ENCODE measurements around the gene MACF1.
"Not testable (repeated sequence)": the region's sequence is repeated elsewhere in the genome, so short reads cannot be mapped to it uniquely, and the experiment has no call there.

MACF1 gene

DNA sequence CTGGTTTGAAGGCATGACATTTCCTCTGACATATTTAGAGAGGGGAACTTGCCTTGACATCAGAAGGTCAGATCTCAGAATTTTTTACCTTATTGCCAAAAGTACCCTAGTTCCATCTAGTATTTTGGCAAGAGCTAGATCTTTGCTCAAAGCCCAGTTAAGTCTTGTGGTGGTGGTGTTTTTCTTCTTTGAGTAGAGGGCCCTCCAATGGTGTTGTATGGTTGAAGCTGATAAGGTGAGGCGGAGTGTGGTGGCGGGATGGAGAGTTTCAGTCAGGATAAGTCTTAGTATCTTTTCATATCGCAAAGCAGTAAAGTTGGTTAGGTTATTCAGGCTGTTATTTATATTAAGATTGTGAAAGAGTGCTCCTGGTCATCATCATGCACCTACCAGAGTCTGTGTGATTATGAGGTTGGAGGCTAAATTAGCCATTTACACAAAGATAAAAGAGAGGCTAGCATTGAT is 20.1 kb upstream of the MACF1 start:
- Histone ChIP-seq H3K4me1 (ENCODE audit: control insufficient read depth, insufficient read depth, low read length) (peaks cover 8% of the 10 kb centered on the region), H3K27me3 (ENCODE audit: control insufficient read depth, insufficient read depth, low read length) (no peaks in the 10 kb centered on the region), H3K27ac (ENCODE audit: low read depth, low read length) (peak overlapping the region; percentile 21), H3K36me3 (ENCODE audit: control insufficient read depth, insufficient read depth, low read length) (no peaks in the 10 kb centered on the region), H3K4me3 (ENCODE audit: low read length) (no peak overlapping the region), H3K9ac (ENCODE audit: low read length) (no peak overlapping the region)

DNA sequence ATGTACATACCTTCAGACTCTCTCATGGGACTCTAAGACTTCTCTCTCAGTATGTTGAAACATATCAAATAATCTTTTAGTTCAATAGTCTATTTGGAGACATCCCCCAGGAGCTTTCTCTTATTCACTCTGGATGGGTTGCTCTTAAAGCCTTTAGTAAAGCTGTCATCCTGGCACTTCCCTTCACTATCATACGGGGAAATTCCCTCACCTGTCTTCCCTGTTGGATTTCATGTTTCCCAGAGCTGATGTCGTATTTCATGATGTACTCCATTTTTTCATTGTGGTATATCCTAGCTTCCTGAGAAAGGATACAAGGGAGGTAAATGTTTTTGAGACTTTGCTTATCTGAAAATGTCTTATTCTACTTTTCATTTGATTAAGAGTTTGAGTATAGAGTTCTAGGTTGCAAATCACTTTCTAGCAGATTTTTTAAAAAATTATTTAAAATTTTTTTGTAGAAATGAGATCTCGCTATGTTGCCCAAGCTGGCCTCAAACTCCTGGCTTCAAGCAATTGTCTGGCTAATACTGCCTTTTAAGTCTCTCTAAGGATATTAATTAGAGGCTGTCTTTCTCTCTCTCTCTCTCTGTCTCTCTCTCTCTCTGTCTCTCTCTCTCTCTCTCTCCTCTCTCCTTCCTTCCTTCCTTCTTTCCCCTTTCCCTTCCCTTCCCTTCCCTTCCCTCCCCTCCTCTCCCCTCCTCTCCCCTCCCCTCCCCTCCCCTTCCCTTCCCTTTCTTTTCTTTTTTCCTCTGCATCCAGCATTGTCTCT is 17.0 kb upstream of the MACF1 start:
- Histone ChIP-seq H3K4me1 (ENCODE audit: control insufficient read depth, insufficient read depth, low read length) (peaks cover 22% of the 10 kb centered on the region), H3K9ac (ENCODE audit: low read length) (no peak overlapping the region), H3K27ac (ENCODE audit: low read depth, low read length) (no peak overlapping the region), H3K36me3 (ENCODE audit: control insufficient read depth, insufficient read depth, low read length) (no peaks in the 10 kb centered on the region), H3K4me3 (ENCODE audit: low read length) (no peak overlapping the region), H3K27me3 (ENCODE audit: control insufficient read depth, insufficient read depth, low read length) (no peaks in the 10 kb centered on the region)

DNA sequence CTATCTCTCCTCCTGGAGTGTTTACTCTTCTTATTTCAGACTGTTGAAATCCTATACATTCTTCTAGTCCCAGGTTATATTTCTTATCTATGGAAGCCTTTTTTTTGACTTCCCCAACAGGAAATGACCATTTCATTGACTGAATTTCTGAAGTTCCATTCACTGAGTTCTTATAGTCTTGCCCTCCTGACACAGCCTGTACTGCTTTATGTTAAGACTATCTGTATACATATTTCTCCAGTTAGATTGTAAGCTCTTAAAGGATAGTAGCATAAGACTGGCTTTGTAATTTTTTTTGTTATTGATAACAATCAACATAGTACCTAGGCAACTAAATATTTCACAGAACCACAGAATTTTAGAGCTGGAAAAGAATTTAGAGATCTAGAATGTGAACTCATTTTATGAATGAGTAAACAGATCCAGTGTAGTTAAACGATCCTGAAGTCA is 14.9 kb upstream of the MACF1 start:
- Histone ChIP-seq H3K4me1 (ENCODE audit: control insufficient read depth, insufficient read depth, low read length) (peaks cover 23% of the 10 kb centered on the region), H3K4me3 (ENCODE audit: low read length) (no peak overlapping the region), H3K9ac (ENCODE audit: low read length) (no peak overlapping the region), H3K27me3 (ENCODE audit: control insufficient read depth, insufficient read depth, low read length) (no peaks in the 10 kb centered on the region), H3K36me3 (ENCODE audit: control insufficient read depth, insufficient read depth, low read length) (no peaks in the 10 kb centered on the region), H3K27ac (ENCODE audit: low read depth, low read length) (peak overlapping the region; percentile 38)

DNA sequence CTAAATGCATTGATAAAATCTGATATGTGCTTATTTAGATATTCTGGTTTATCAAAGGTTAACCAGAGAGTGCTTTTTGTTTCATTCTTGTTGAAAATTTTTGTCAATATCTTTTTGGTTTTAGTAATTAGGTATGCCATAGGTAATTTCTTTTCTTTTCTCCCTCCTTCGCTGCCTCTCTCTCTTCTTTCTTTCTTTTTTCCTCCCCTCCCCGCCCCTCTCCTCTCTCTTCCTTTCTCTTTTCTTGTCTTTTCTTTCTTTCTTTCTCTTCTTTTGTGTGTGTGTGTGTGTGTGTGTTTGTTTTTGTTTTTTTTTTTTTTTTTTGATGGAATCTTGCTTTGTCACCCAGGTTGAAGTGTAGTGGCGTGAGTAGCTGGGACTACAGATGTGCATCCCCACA is 14.4 kb upstream of the MACF1 start:
- peaks cover 23% of the 10 kb centered on the region for H3K4me1 ChIP-seq (ENCODE audit: control insufficient read depth, insufficient read depth, low read length)
- H3K9ac ChIP-seq (ENCODE audit: low read length): no peak overlapping the region
- peak overlapping the region; percentile 87 for H3K27ac ChIP-seq (ENCODE audit: low read depth, low read length)
- H3K36me3 ChIP-seq (ENCODE audit: control insufficient read depth, insufficient read depth, low read length): no peaks in the 10 kb centered on the region
- H3K4me3 ChIP-seq (ENCODE audit: low read length): no peak overlapping the region
- no peaks in the 10 kb centered on the region for H3K27me3 ChIP-seq (ENCODE audit: control insufficient read depth, insufficient read depth, low read length)

DNA sequence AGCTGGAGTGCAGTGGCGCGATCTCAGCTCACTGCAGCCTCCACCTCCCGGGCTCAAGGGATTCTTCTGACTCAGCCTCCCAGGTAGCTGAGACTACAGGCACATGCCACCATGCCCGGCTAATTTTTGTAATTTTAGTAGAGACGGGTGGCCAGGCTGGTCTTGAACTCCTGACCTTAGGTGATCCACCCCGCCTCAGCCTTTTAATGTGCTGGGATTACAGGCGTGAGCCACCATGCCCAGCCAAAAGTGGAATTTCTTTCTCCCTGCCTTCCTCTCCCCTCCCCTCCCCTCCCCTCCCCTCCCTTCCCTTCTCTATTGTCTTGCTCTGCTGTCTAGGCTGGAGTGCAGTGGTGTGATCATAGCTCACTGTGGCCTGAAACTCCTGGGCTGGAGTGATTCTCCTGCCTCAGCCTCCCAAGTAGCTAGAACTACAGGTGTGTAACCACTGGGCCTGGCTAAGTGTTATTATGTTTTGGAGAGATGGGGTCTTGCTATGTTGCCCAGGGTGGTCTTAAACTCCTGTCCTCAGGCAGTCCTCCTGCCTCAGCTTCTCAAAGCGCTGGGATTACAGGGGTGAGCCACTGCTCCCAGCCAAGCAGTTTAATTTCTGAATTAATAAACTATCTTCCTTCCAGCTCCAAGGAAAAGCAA is 10.0 kb upstream of the MACF1 start:
- peaks cover 37% of the 10 kb centered on the region for H3K4me1 ChIP-seq (ENCODE audit: control insufficient read depth, insufficient read depth, low read length)
- H3K9ac ChIP-seq (ENCODE audit: low read length): no peak overlapping the region
- H3K27me3 ChIP-seq (ENCODE audit: control insufficient read depth, insufficient read depth, low read length): no peaks in the 10 kb centered on the region
- no peaks in the 10 kb centered on the region for H3K36me3 ChIP-seq (ENCODE audit: control insufficient read depth, insufficient read depth, low read length)
- no peak overlapping the region for H3K4me3 ChIP-seq (ENCODE audit: low read length)
- H3K27ac ChIP-seq (ENCODE audit: low read depth, low read length): peak overlapping the region; percentile 79

DNA sequence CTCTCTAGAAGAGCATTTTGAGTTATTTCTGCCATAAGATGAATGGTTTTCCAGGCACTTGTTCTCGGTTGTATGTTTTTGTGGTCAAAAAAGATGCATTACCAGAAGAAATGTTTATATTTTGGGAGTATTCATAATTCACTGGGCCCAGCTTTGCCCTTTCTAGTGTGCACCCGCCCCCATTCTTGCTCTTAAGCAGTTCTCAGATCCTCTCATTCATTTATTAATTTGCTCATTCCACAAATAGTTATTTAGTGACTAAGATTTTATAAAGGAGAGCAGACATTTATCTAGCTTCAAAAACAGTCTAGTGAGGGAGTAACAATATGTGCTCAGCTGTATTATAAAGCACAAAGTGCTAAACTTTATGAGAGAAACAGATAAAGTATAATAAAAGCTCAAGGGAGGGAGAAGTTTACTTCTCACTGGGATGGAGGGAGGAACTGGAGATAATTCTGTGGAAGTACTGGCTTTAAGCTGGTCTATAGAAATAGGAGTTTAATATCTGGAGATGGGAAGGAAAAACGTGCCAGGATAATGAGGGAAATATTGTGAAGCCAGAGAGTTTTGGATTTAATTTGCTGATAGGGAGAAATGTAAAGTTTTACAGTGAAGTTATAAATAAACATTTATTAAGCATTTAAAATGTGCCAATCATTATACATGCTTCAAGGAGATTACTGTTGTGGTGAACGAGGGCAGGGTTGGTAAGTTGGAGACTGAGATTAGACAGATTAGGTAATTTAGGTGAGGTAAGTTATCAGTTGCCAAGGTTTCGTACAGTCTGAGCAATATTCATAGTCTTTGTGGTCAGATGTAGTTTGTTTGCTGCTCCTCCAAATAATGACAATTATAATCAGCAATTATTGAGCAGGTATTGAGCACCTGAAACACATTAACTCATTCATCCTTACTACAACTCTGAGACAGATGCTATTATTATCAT is 9.1 kb upstream of the MACF1 start:
- no peak overlapping the region for H3K4me3 ChIP-seq (ENCODE audit: low read length)
- H3K4me1 ChIP-seq (ENCODE audit: control insufficient read depth, insufficient read depth, low read length): peaks cover 35% of the 10 kb centered on the region
- H3K36me3 ChIP-seq (ENCODE audit: control insufficient read depth, insufficient read depth, low read length): no peaks in the 10 kb centered on the region
- H3K27me3 ChIP-seq (ENCODE audit: control insufficient read depth, insufficient read depth, low read length): no peaks in the 10 kb centered on the region
- peak overlapping the region; percentile 79 for H3K27ac ChIP-seq (ENCODE audit: low read depth, low read length)
- H3K9ac ChIP-seq (ENCODE audit: low read length): no peak overlapping the region

DNA sequence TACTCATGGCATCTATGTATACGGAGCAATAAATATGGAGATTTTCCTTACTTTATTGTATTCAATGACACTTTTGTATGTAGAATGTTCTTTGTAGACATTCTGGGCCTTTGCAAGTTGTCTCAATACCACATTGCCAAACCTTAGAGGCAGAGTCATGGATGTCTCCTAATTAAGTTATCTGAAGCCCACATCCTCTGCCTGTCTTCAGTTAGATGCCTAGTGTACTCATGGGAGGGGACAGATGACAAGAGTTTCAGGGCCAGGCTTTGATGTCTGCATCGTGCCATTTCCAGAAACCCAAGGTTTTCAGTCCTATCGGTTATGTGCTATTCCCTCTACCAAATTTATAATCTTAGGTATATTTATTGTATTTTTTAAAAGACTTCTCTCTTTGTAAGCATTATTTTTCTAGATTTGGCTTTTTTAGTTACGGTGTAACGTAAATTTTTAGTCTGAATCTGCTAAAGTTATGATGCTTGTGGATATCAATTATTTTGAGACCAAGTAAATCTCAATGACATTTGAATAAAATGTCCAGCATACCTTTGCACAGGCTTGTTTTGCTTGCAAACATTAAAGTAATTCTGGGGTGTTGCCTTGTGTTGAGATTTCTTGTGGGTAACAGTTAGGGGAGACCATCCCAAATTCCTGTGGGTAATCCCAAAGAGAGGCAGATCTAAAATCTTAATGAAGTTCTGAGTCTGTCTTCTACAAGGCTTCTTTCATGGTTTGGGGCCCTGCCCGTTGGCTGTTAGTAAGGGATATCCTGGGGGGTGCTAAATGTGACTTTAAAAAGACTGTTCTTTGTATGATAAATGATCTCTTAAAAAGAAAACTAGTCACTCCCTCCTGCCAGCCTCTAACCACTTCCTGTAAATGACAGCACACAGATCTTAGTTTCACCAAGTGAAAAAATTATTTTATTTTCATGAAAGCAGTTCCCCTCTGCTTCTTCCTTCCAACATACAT is 8.0 kb upstream of the MACF1 start:
- no peaks in the 10 kb centered on the region for H3K36me3 ChIP-seq (ENCODE audit: control insufficient read depth, insufficient read depth, low read length)
- no peaks in the 10 kb centered on the region for H3K27me3 ChIP-seq (ENCODE audit: control insufficient read depth, insufficient read depth, low read length)
- H3K4me3 ChIP-seq (ENCODE audit: low read length): no peak overlapping the region
- H3K9ac ChIP-seq (ENCODE audit: low read length): no peak overlapping the region
- peak overlapping the region; percentile 77 for H3K27ac ChIP-seq (ENCODE audit: low read depth, low read length)
- peaks cover 28% of the 10 kb centered on the region for H3K4me1 ChIP-seq (ENCODE audit: control insufficient read depth, insufficient read depth, low read length)

DNA sequence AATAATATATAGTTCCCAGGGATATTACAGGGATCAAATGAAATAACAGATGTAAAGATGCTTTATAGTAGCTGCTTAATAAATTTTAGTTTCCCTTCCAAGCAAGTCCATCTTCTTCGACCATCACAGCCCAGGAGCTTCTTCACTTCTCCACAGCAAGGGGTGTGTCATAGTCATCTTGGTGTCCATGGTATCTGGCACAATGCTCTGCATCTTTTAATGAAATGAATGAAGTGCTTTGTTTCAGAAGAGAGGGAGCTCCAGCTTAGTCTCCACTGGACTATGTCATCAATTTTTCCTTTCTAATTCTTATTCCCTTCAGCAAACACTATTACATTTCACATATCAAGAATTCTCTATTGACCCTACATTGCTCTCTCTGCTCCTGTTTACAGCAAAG is 4.9 kb upstream of the MACF1 start:
- no peaks in the 10 kb centered on the region for H3K36me3 ChIP-seq (ENCODE audit: control insufficient read depth, insufficient read depth, low read length)
- H3K9ac ChIP-seq (ENCODE audit: low read length): no peak overlapping the region
- H3K27ac ChIP-seq (ENCODE audit: low read depth, low read length): no peak overlapping the region
- H3K4me3 ChIP-seq (ENCODE audit: low read length): no peak overlapping the region
- peaks cover 22% of the 10 kb centered on the region for H3K4me1 ChIP-seq (ENCODE audit: control insufficient read depth, insufficient read depth, low read length)
- no peaks in the 10 kb centered on the region for H3K27me3 ChIP-seq (ENCODE audit: control insufficient read depth, insufficient read depth, low read length)

DNA sequence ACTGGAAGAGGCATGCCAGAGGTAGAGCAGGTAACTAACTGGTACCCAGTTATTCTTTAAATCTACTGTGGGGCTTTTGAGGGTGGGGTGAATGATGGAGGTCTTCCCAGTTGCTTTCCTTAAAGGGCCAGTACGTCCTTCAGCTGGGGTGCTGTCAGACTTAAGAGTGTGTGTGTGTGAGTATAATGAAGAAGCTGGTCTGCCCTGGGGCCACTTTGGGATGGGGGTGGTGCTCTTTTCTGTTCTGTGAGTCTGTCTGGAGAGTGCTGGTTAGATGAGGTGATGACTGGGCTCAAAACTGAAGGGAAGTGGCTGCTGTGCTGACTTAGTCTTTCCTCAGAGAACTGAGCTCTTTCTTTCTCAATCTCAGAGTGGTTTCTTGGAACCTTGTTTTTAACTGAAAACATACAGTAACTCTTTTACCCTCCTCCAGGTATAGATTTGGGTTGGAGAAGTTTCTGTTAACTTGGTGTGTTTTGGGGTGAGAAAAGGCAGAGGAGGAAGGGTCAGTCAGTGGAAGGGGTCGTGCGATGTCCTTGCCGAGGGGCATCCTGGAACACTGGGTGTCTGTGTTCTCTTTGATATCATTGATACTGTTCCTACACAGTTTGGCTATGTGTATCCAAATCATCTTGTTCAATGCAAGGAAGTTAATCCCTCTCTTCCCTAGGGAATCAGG is 746 bp downstream of the MACF1 start:
- Histone ChIP-seq H3K4me3 (ENCODE audit: low read length) (peak overlapping the region; percentile 79), H3K9ac (ENCODE audit: low read length) (peak overlapping the region; percentile 66), H3K36me3 (ENCODE audit: control insufficient read depth, insufficient read depth, low read length) (no peaks in the 10 kb centered on the region), H3K27ac (ENCODE audit: low read depth, low read length) (peak overlapping the region; percentile 97), H3K27me3 (ENCODE audit: control insufficient read depth, insufficient read depth, low read length) (no peaks in the 10 kb centered on the region), H3K4me1 (ENCODE audit: control insufficient read depth, insufficient read depth, low read length) (peaks cover 15% of the 10 kb centered on the region)

DNA sequence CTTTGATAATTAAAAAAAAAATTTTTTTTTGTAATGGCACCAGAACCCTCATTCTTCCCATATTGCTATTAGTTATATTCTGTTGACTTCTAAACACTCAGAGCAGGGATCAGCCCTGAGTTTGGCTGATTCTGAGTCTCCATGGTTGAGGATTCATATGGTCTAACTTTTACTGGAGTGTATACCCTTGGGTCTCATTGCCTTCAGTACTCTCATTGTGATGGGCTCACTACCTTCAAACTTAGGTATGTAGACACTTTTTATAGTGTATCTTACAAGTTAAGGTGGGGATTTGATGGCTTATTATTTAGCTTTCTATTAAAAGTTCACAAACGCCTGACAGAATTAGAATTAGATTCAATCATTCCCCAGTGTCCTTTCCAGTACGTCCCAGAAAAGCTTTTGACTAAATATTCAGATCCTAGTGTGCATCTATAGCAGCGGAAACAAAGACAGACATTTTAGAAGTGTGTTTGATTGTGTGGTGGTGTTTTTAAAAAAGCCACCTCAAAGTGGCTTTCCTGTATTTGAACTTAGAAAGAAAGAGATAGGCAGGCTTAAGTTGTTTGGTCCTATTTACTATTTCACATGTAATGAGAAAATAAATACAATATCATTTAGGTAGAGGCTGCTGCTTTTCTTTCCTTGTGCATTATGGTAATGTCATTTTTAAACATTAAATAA is 1.4 kb downstream of the MACF1 start:
- peak overlapping the region; percentile 66 for H3K9ac ChIP-seq (ENCODE audit: low read length)
- H3K36me3 ChIP-seq (ENCODE audit: control insufficient read depth, insufficient read depth, low read length): no peaks in the 10 kb centered on the region
- H3K4me3 ChIP-seq (ENCODE audit: low read length): peak overlapping the region; percentile 79
- H3K4me1 ChIP-seq (ENCODE audit: control insufficient read depth, insufficient read depth, low read length): peaks cover 15% of the 10 kb centered on the region
- H3K27me3 ChIP-seq (ENCODE audit: control insufficient read depth, insufficient read depth, low read length): no peaks in the 10 kb centered on the region
- H3K27ac ChIP-seq (ENCODE audit: low read depth, low read length): peak overlapping the region; percentile 97

DNA sequence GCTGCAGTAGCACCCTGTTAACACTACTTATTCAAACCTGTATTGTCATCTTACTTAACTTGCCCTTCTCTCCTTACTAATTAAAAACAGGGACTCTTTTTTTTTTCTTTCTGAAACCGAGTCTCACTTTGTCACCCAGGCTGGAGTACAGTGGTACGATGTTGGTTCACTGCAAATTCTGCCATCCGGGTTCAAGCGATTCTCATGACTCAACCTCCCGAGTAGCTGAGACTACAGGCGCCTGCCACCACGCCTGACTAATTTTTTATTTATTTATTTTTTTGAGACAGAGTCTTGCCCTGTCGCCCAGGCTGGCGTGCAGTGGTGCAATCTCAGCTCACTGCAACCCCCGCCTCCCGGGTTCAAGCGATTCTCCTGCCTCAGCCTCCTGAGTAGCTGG is 3.9 kb downstream of the MACF1 start:
- H3K27me3 ChIP-seq (ENCODE audit: control insufficient read depth, insufficient read depth, low read length); H3K36me3 ChIP-seq (ENCODE audit: control insufficient read depth, insufficient read depth, low read length); H3K4me3 ChIP-seq (ENCODE audit: low read length); H3K27ac ChIP-seq (ENCODE audit: low read depth, low read length); H3K9ac ChIP-seq (ENCODE audit: low read length): not testable (repeated sequence)
- peaks cover 15% of the 10 kb centered on the region for H3K4me1 ChIP-seq (ENCODE audit: control insufficient read depth, insufficient read depth, low read length)

All from rectal smooth muscle tissue (tissue), 1 donor.